Measurements from ENCODE around the gene IFNB1.

IFNB1 gene

GRCh38 chr9:21060919-21061561 lies 16.7 kb downstream of the IFNB1 start:
- no peak for DNase-seq

- no peak for DNase-seq
These were observed 20.8 kb downstream of the IFNB1 start for GRCh38 chr9:21056931-21057330.

GRCh38 chr9:21053851-21054250 lies 23.9 kb downstream of the IFNB1 start:
- DNase-seq = no peak

- DNase-seq = no peak
These were observed 30.5 kb downstream of the IFNB1 start for GRCh38 chr9:21047281-21047691.

- DNase-seq = no peak
These were observed 33.9 kb downstream of the IFNB1 start for GRCh38 chr9:21043841-21044240.

- DNase-seq = no peak
These were observed 35.3 kb downstream of the IFNB1 start for GRCh38 chr9:21042466-21042865.

GRCh38 chr9:21039302-21039701 lies 38.4 kb downstream of the IFNB1 start:
- DNase-seq = no peak

- no peak for DNase-seq
These were observed 40.5 kb downstream of the IFNB1 start for GRCh38 chr9:21037278-21037677.

- DNase-seq = no peak
These were observed 45.9 kb downstream of the IFNB1 start for GRCh38 chr9:21031808-21032183.

- peak; percentile 64 to 65 for DNase-seq
These were observed 46.5 kb downstream of the IFNB1 start, which contains the start of gene HACD4 for GRCh38 chr9:21031091-21031807. TSS of gene HACD4 (minus strand) at chr9:21031640. CDS start at chr9:21031590, 50 bp downstream.

GRCh38 chr9:21030389-21031035 lies 47.2 kb downstream of the IFNB1 start:
- peak in 1 of 2 donors; percentile 10 for DNase-seq

- no peak for DNase-seq
These were observed 48.1 kb downstream of the IFNB1 start for GRCh38 chr9:21029661-21030060.

GRCh38 chr9:21028466-21028865 lies 49.3 kb downstream of the IFNB1 start:
- DNase-seq = no peak

- DNase-seq = no peak
These were observed 50.4 kb downstream of the IFNB1 start for GRCh38 chr9:21027295-21027694.
